Measurements from ENCODE around the gene PECR. TPM values are rescaled to one million over a fixed set of nuclear protein-coding genes. Genes with fewer than 3 reads are reported as not detected.

Gene PECR
- total RNA-seq, 1 experiment from 2014 or later = 16.3 TPM

DNA sequence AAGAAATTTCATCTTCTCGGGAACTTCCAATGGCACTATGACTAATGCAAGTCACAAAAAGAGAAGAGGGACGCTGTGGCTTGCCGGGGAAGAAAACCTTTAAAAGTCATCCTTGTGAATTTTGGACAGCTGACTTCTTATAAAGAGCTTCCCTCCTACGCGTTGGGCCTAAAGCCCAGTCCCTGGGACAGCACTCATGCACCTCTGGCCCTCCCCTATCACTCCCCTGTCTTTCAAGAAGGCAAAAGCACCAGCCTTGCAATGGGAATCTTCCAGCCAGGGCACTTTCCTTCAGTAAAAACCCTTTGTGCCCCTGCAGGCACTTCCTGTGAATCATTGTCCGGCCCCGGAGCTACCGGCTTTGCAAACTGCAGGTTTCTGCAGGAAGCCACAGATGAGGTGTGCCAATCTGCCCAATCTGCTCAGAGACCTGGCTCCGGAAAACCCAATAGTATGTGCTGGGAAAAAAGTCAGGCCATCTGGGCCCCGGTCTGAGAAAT lies 75.4 kb downstream of the PECR start (continued):
- TF ChIP-seq, protein P1, sequence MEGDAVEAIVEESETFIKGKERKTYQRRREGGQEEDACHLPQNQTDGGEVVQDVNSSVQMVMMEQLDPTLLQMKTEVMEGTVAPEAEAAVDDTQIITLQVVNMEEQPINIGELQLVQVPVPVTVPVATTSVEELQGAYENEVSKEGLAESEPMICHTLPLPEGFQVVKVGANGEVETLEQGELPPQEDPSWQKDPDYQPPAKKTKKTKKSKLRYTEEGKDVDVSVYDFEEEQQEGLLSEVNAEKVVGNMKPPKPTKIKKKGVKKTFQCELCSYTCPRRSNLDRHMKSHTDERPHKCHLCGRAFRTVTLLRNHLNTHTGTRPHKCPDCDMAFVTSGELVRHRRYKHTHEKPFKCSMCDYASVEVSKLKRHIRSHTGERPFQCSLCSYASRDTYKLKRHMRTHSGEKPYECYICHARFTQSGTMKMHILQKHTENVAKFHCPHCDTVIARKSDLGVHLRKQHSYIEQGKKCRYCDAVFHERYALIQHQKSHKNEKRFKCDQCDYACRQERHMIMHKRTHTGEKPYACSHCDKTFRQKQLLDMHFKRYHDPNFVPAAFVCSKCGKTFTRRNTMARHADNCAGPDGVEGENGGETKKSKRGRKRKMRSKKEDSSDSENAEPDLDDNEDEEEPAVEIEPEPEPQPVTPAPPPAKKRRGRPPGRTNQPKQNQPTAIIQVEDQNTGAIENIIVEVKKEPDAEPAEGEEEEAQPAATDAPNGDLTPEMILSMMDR (IDR thresholded peaks at IDR 0.05 in 2 of 3, conservative IDR thresholded peaks at IDR 0.05 in 1 of 3; ENCODE audit: borderline replicate concordance in 1 of 3, insufficient read depth in 1 of 3, low read depth in 2 of 3, low read length in 2 of 3) = no peak
- TF ChIP-seq SRF (IDR thresholded peaks at IDR 0.05; ENCODE audit: low read depth) (no peak), ZFX (IDR thresholded peaks at IDR 0.05) (no peak)
- TF ChIP-seq, protein P2, sequence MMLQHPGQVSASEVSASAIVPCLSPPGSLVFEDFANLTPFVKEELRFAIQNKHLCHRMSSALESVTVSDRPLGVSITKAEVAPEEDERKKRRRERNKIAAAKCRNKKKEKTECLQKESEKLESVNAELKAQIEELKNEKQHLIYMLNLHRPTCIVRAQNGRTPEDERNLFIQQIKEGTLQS (IDR thresholded peaks at IDR 0.05) = no peak

DNA sequence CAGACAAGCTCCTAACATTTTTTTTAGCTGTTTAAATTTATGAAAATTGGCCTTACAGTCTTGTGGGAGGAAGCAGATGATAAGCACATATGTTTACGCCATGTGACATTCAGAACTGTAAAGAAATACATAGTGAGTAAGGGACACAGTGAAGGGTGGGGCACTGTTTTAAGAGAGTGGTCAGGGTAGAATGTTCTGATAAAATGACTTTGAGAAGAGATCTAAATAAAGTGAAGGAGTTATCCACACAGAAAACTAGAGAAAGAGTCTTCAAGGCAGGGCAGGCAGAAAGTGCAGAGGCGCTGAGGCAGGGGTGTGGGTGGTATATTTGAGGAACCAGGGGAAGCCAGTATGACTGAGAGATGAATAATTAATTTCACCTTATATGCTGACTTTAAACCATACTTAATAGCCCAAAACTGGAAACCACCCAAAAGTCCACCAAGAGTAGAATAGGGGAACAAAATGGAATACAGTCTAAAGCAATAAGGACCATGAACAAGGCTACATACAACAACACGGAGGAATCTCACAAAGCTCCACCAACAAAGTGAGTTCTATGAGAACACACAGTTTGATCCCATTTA lies 76.8 kb downstream of the PECR start:
- CTCF ChIA-PET = no interaction called here
- H3K4me2 ChIP-seq (ENCODE audit: low read length) = no peak overlapping the region
- H3K9ac ChIP-seq (ENCODE audit: low read length) = no peak overlapping the region
- intact Hi-C loops (cut with micrococcal nuclease) = no loop called here
- peaks cover 0 to 14% of the 10 kb centered on the region in 2 experiments; a peak in 2 of 4 replicates for H3K4me1 ChIP-seq (ENCODE audit: control insufficient read depth in 1 of 2, insufficient read depth in 2 of 2, low read length in 2 of 2)
- peaks cover 11% of the 10 kb centered on the region; the same call in 1 of the 2 replicates for H3K79me2 ChIP-seq (ENCODE audit: insufficient read depth, low read length)
- RAD21 ChIA-PET (ENCODE audit: low non-redundant PET in 1 of 2, low total read pairs in 2 of 2, uncharacterized antibody in 2 of 2, unreplicated experiment in 2 of 2) = no interaction called here
- no peaks in the 10 kb centered on the region for H3K9me3 ChIP-seq (ENCODE audit: control insufficient read depth in 1 of 2, insufficient read depth in 1 of 2, low read depth in 1 of 2, low read length in 2 of 2)
- POLR2A ChIA-PET = no interaction called here
- no peak overlapping the region for H2AFZ ChIP-seq (ENCODE audit: low read depth, low read length, poor library complexity, severe bottlenecking)
- H3K9me2 ChIP-seq (ENCODE audit: insufficient read depth) = no peaks in the 10 kb centered on the region
- no peak for ATAC-seq
- no TSS peak for BruUV-seq (replicated peaks)
- no peak overlapping the region for H3K4me3 ChIP-seq (replicated peaks in 1 of 2; ENCODE audit: low read depth in 1 of 2, low read length in 2 of 2)
- TF ChIP-seq EGR1 (IDR thresholded peaks at IDR 0.05; ENCODE audit: low read depth) = no peak
- TF ChIP-seq SP1 (IDR thresholded peaks at IDR 0.05; ENCODE audit: low read depth) = no peak
- TF ChIP-seq RAD21 (IDR thresholded peaks at IDR 0.05; ENCODE audit: low read depth) = no peak
- no peak for TF ChIP-seq TCF7L2 (IDR thresholded peaks at IDR 0.05; ENCODE audit: borderline replicate concordance, extremely low read depth, insufficient read depth, insufficient read length)
- TF ChIP-seq CEBPB (IDR thresholded peaks at IDR 0.05; ENCODE audit: low read depth) = no peak
- TF ChIP-seq EZH2 (IDR thresholded peaks at IDR 0.05) = no peak
- no peak for TF ChIP-seq SRF (IDR thresholded peaks at IDR 0.05; ENCODE audit: low read depth)
- no peak for TF ChIP-seq CBX3 (IDR thresholded peaks at IDR 0.05; ENCODE audit: low read depth)
- TF ChIP-seq ZFX (IDR thresholded peaks at IDR 0.05) = no peak
- TF ChIP-seq YY1 (IDR thresholded peaks at IDR 0.05; ENCODE audit: extremely low read depth, insufficient replicate concordance, low read depth, low read length) = no peak
- TF ChIP-seq, protein P2 (IDR thresholded peaks at IDR 0.05) = no peak
- no peaks in the 10 kb centered on the region for H4K20me1 ChIP-seq (ENCODE audit: insufficient read depth)
- no peaks in the 10 kb centered on the region for H3K27me3 ChIP-seq (ENCODE audit: insufficient read depth, low read length)
- no peak for DNase-seq (ENCODE audit: low read depth, low spot score)
- H3K27ac ChIP-seq (ENCODE audit: low read depth, low read length) = no peak overlapping the region
- no peaks in the 10 kb centered on the region for H3K36me3 ChIP-seq (ENCODE audit: control insufficient read depth in 1 of 2, insufficient read depth in 2 of 2, low read length in 2 of 2)
